DOHH2 (cell line): ENCODE measurements around the gene AMHR2.
A peak's percentile ranks its signal among the peaks of the same experiment; 100 is the strongest.
"Not testable (repeated sequence)": the region's sequence is repeated elsewhere in the genome, so short reads cannot be mapped to it uniquely, and the experiment has no call there.

ENCODE experiments used
- H3F3A ChIP-seq: fragments of 200-600 bp; sonication (generic), shearing (Covaris generic); 2 replicates; pipeline ENCODE4 v1.6.0; 2016; ENCODE audit warnings: antibody characterized with exemption, mild to moderate bottlenecking; ENCODE audit not compliant: control insufficient read depth, insufficient read depth
- H3K27ac ChIP-seq: fragments of 200-600 bp; sonication (generic); 2 replicates; pipeline ENCODE4 v1.5.1; 2014; ENCODE audit warnings: low read depth, mild to moderate bottlenecking, low read length, moderate library complexity
- H3K27me3 ChIP-seq: fragments of 200-600 bp; sonication (generic); 2 replicates; pipeline ENCODE4 v1.6.1; 2014; ENCODE audit warnings: mild to moderate bottlenecking, low read length, mixed read lengths; ENCODE audit not compliant: control insufficient read depth
- H3K36me3 ChIP-seq: fragments of 200-600 bp; sonication (generic); 2 replicates; pipeline ENCODE4 v1.6.1; 2014; ENCODE audit warnings: mild to moderate bottlenecking, low read length, moderate library complexity, mixed read lengths; ENCODE audit not compliant: control insufficient read depth
- H3K4me1 ChIP-seq: fragments of 200-600 bp; sonication (generic); 2 replicates; pipeline ENCODE4 v1.6.1; 2014; ENCODE audit warnings: mild to moderate bottlenecking, low read length, mixed read lengths; ENCODE audit not compliant: control insufficient read depth
- H3K4me2 ChIP-seq: fragments of 200-600 bp; sonication (generic); 2 replicates; pipeline ENCODE4 v1.6.0; 2014; ENCODE audit warnings: mild to moderate bottlenecking, low read length, moderate library complexity
- H3K4me3 ChIP-seq: fragments of 200-600 bp; sonication (generic); 2 replicates; pipeline ENCODE4 v1.5.1; 2014; ENCODE audit warnings: mild to moderate bottlenecking, low read length, mixed read lengths
- H3K79me2 ChIP-seq: fragments of 200-600 bp; sonication (generic); 2 replicates; pipeline ENCODE4 v1.6.1; 2014; ENCODE audit warnings: mild to moderate bottlenecking, low read length, mixed read lengths; ENCODE audit not compliant: control insufficient read depth
- H3K9me2 ChIP-seq: fragments of 200-600 bp; sonication (generic); replicated peaks from 2 replicates; pipeline ENCODE4 v1.6.1; 2014; ENCODE audit warnings: mild to moderate bottlenecking, low read length, mixed read lengths; ENCODE audit not compliant: control insufficient read depth
- H3K9me3 ChIP-seq: fragments of 200-600 bp; sonication (generic); 2 replicates; pipeline ENCODE4 v1.6.1; 2014; ENCODE audit warnings: antibody characterized with exemption, low read length, mixed read lengths; ENCODE audit not compliant: control insufficient read depth, insufficient read depth
- H4K20me1 ChIP-seq: fragments of 200-600 bp; sonication (generic); 2 replicates; pipeline ENCODE4 v1.6.0; 2014; ENCODE audit warnings: low read depth, mild to moderate bottlenecking, antibody characterized with exemption, low read length, moderate library complexity; ENCODE audit not compliant: control insufficient read depth, insufficient read depth
- CTCF ChIP-seq: fragments of 200-600 bp; sonication (generic); IDR thresholded peaks from one replicate; pipeline ENCODE4 v1.5.1; 2014; ENCODE audit warnings: antibody characterized with exemption, mild to moderate bottlenecking, low read depth, low read length; ENCODE audit not compliant: poor library complexity, severe bottlenecking
- EZH2phosphoT487 ChIP-seq: fragments of 200-600 bp; sonication (generic); IDR thresholded peaks from 2 replicates; pipeline ENCODE4 v1.6.1; 2017; ENCODE audit warnings: borderline replicate concordance, mild to moderate bottlenecking, antibody characterized with exemption, low read length, moderate library complexity, mixed read lengths

The AMHR2 gene

DNA sequence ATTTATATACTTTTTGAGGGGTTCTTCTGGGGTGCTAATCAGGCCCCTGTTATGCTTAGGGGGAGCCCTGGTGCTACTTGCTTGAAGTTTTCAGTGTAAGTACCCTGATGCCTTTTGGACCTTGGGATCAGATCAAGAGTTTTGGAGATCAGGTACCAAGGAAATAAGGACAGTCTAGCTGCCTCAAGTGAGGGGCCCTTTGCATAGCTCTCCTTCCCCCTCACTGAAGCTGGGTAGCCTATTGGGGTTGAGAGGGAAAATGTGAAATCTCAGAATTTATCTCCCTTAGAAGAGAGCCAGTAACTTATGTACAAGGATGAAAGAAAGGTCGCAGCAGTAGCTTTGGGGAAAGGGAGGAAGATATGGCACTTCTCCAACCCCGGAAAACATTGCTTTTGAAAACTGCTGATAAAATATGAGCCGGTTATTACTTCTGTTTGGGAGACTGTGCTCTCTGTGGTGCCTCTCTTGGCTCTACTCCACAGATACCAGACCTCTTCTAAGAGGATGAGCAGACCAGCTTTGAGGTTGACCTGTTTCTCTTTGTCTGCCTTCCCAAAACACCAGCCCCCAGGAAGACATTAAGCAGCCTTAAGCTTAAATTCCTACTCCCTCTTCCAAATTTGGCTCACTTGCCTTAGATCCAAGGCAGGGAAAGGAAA is 8.8 kb upstream of the AMHR2 start:
- peaks cover 68% of the 10 kb centered on the region for H3K4me1 ChIP-seq
- no peak overlapping the region for H3K4me3 ChIP-seq
- H3K9me2 ChIP-seq: no peaks in the 10 kb centered on the region
- TF ChIP-seq EZH2phosphoT487 (no peak), CTCF (no peak)
- no peak overlapping the region for H3K4me2 ChIP-seq
- H3K27me3 ChIP-seq: no peaks in the 10 kb centered on the region
- H3K36me3 ChIP-seq: peaks cover 27% of the 10 kb centered on the region
- H3K79me2 ChIP-seq: no peaks in the 10 kb centered on the region
- H3K27ac ChIP-seq: no peak overlapping the region
- H3K9me3 ChIP-seq: no peaks in the 10 kb centered on the region
- peaks cover 12% of the 10 kb centered on the region for H3F3A ChIP-seq
- no peaks in the 10 kb centered on the region for H4K20me1 ChIP-seq

GRCh38 chr12:53415752-53416389 is 7.8 kb upstream of the AMHR2 start:
- Histone ChIP-seq H3F3A (peaks cover 12% of the 10 kb centered on the region), H3K36me3 (peaks cover 23% of the 10 kb centered on the region), H3K4me1 (peaks cover 72% of the 10 kb centered on the region)
- not testable (repeated sequence) for H3K79me2 ChIP-seq, H4K20me1 ChIP-seq, H3K9me2 ChIP-seq, H3K4me3 ChIP-seq, H3K9me3 ChIP-seq, H3K27ac ChIP-seq, H3K4me2 ChIP-seq, H3K27me3 ChIP-seq

GRCh38 chr12:53417291-53417816 is 6.3 kb upstream of the AMHR2 start:
- H3K27me3 ChIP-seq, H3K79me2 ChIP-seq, H3K9me3 ChIP-seq, H3K9me2 ChIP-seq, H4K20me1 ChIP-seq: not testable (repeated sequence)
- peaks cover 11% of the 10 kb centered on the region for H3K36me3 ChIP-seq
- H3K4me3 ChIP-seq: peak overlapping the region; percentile 54
- peak overlapping the region; percentile 56 for H3K4me2 ChIP-seq
- H3K27ac ChIP-seq: peak overlapping the region; percentile 65
- H3F3A ChIP-seq: peaks cover 12% of the 10 kb centered on the region
- H3K4me1 ChIP-seq: peaks cover 73% of the 10 kb centered on the region

- peak overlapping the region; percentile 54; the same call in 1 of the 2 replicates for H3K4me3 ChIP-seq
- H4K20me1 ChIP-seq: no peaks in the 10 kb centered on the region
- H3K4me2 ChIP-seq: no peak overlapping the region
- peaks cover 12% of the 10 kb centered on the region for H3F3A ChIP-seq
- H3K9me2 ChIP-seq: no peaks in the 10 kb centered on the region
- peaks cover 6% of the 10 kb centered on the region; the same call in 1 of the 2 replicates for H3K36me3 ChIP-seq
- no peak overlapping the region for H3K27ac ChIP-seq
- TF ChIP-seq CTCF (no peak), EZH2phosphoT487 (no peak)
- peaks cover 66% of the 10 kb centered on the region for H3K4me1 ChIP-seq
- H3K27me3 ChIP-seq: no peaks in the 10 kb centered on the region
- no peaks in the 10 kb centered on the region for H3K79me2 ChIP-seq
- H3K9me3 ChIP-seq: no peaks in the 10 kb centered on the region
These were observed 5.4 kb upstream of the AMHR2 start for GRCh38 chr12:53418221-53418620.
